Kidney (tissue), 14 donors: Measurements from ENCODE around the gene CCDC9B. TPM values are rescaled to one million over a fixed set of nuclear protein-coding genes. Genes with fewer than 3 reads are reported as not detected.
A peak's percentile ranks its signal among the peaks of the same experiment; 100 is the strongest.

Experiments used
- DNase-seq, 5 donors: peaks; one replicate each; pipeline ENCODE4 v3.0.0-alpha.2; 2013 to 2020
- FAIRE-seq: peaks from 2 replicates; lab custom pipeline; 2012; peaks lifted over from hg19 to GRCh38; lab: Jason Lieb, UNC
- H3K27ac ChIP-seq, 2 donors: one replicate each; pipeline ENCODE4 v1.7.0; 2013; ENCODE audit warnings: low read depth in 2 of 2, low read length in 2 of 2, inconsistent platforms in 1 of 2
- H3K27me3 ChIP-seq: one replicate; pipeline ENCODE4 v1.7.1; 2013; ENCODE audit warnings: low read length, inconsistent platforms; ENCODE audit not compliant: control insufficient read depth, insufficient read depth
- H3K36me3 ChIP-seq, 3 donors: one replicate each; pipeline versions ENCODE4 v1.7.0 to v1.7.1; 2013; ENCODE audit warnings: low read length in 3 of 3, control low read depth in 1 of 3, inconsistent platforms in 1 of 3; ENCODE audit not compliant: insufficient read depth in 3 of 3, control insufficient read depth in 2 of 3
- H3K4me1 ChIP-seq, 3 donors: one replicate each; pipeline versions ENCODE4 v1.7.0 to v1.7.1; 2013; ENCODE audit warnings: low read length in 3 of 3, inconsistent platforms in 1 of 3, low read depth in 1 of 3; ENCODE audit not compliant: control insufficient read depth in 2 of 3, insufficient read depth in 2 of 3
- H3K4me3 ChIP-seq, 3 donors: one replicate each; pipeline versions ENCODE4 v1.7.0 to v1.8.1; 2013; ENCODE audit warnings: low read length in 3 of 3, control low read depth in 1 of 3, inconsistent platforms in 1 of 3
- H3K9ac ChIP-seq, 3 donors: one replicate each; pipeline versions ENCODE4 v1.7.0 to v1.7.1; 2013; ENCODE audit warnings: low read length in 3 of 3, control low read depth in 1 of 3, inconsistent platforms in 1 of 3
- H3K9me3 ChIP-seq, 3 donors: one replicate each; pipeline versions ENCODE4 v1.7.0 to v1.7.1; 2013; ENCODE audit warnings: low read length in 3 of 3, control low read depth in 1 of 3, inconsistent platforms in 1 of 3; ENCODE audit not compliant: control insufficient read depth in 2 of 3, insufficient read depth in 1 of 3
- intact Hi-C: fragments of 100-400 bp; cut with DNase I; formaldehyde crosslinking; loops from one replicate; pipeline ENCODE4 v1.11.1; 2022
- polyA plus RNA-seq: library from polyadenylated mRNA; stranded (reverse); fragments of 350-450 nt; fragmentation: Illumina TruSeq; extraction: RNeasy Lipid Tissue Mini Kit (QIAGEN cat#74804); gene quantifications from one replicate; pipeline ENCODE4 v1.2.3, GENCODE V29; 2014; ENCODE audit warnings: low read depth, low replicate concordance; ENCODE audit not compliant: insufficient read depth
- total RNA-seq: library from RNA; stranded (reverse); fragmentation: NEBNext Ultra II Directional; extraction: Animal tissue kit (Norgen Biotek cat#: 25700); gene quantifications from one replicate; pipeline ENCODE4 v1.2.1, GENCODE V29; 2021
- TF ChIP-seq, protein P1 (sequence below): IDR thresholded peaks from 3 replicates; pipeline ENCODE4 v1.5.1; 2012; ENCODE audit warnings: mild to moderate bottlenecking, moderate library complexity, borderline replicate concordance; ENCODE audit not compliant: insufficient read depth; ENCODE audit errors: extremely low read depth
- donor health status: control.
- donor health status: control.
- donor health status: control.
- donor health status: control.
- donor health status: control.
- donor health status: DM: yes; HTN: yes; CAD: no.
- donor health status: Normal renal cell carcinoma (clear cell type).

CCDC9B gene
- total and polyA plus RNA-seq, 2 donors from 2014 or later, result 4.7 to 60.0 TPM

DNA sequence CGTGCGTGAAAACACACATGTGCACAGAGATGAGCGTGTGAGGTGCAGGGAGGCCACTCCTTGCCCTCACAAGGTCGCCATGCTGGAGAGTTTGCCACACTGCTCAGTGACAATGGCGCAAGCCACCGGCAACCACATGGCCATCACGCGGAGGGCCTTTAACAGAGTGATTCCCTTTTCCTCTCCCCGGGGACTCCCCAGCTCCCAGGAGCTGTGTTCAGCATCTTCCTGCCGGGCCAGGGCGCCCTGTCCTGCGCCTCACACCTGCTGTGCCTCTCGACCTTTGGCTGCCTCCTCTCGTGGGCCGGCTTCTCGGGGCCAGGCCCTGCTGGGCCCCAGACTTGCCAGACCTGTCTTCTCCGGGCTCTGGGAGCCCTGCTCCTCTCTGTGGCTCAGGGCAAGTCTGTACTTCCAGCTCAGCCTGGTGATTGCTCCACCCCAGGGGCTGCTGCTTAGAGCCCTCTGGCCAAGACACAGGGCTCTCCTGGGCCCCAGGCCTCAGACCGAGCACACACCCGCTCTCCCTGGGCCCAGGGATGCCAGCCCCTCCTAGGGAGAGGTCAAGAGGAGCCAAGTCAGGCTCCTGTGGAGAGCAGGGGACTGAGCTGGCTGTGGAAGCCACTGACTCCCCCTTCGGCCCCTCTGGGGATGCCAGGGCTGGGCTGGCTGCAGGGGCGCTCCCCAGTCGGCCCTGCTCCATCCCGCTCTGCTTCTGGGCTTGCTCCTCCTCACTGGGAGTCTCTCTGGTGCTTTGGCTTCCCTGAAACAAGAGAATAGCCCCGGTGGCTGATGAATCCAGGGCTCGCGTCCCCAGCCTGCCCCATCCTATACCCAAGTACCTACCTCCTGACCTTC, 5.6 kb downstream of the CCDC9B start:
- TF ChIP-seq, protein P1, sequence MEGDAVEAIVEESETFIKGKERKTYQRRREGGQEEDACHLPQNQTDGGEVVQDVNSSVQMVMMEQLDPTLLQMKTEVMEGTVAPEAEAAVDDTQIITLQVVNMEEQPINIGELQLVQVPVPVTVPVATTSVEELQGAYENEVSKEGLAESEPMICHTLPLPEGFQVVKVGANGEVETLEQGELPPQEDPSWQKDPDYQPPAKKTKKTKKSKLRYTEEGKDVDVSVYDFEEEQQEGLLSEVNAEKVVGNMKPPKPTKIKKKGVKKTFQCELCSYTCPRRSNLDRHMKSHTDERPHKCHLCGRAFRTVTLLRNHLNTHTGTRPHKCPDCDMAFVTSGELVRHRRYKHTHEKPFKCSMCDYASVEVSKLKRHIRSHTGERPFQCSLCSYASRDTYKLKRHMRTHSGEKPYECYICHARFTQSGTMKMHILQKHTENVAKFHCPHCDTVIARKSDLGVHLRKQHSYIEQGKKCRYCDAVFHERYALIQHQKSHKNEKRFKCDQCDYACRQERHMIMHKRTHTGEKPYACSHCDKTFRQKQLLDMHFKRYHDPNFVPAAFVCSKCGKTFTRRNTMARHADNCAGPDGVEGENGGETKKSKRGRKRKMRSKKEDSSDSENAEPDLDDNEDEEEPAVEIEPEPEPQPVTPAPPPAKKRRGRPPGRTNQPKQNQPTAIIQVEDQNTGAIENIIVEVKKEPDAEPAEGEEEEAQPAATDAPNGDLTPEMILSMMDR, result no peak
- no peak overlapping the region for H3K4me3 ChIP-seq
- no peaks in the 10 kb centered on the region for H3K36me3 ChIP-seq
- DNase-seq (peak in 1 of 5 donors; percentile 68), FAIRE-seq (no peak)
- H3K9me3 ChIP-seq, result no peaks in the 10 kb centered on the region
- H3K27me3 ChIP-seq, result no peaks in the 10 kb centered on the region
- intact Hi-C loops, result no loop called here
- H3K27ac ChIP-seq, result peak overlapping the region in 1 of 2 donors; percentile 49
- no peak overlapping the region for H3K9ac ChIP-seq
- peaks cover 0 to 35% (median 14%) of the 10 kb centered on the region in 3 donors for H3K4me1 ChIP-seq

DNA sequence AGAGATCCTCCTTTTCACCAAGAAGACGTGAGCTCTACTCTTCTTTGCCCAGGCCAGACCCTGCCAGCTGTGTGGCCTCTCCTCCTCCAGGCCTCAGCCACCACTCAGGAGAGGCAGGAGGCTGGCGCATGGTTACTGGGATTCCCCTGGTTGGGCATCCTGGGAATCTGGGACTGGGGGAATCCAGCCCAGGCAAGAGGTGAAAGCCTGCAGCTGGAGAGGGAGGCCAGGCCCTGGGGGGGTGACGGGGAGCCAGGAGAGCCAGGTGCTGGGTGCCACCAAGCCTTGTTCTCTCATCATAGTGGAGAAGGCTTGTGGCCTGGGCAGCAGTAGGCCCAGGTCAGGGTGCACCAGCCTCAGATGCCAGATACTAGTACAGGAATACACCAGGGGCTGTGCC, 6.2 kb downstream of the CCDC9B start:
- peaks cover 0 to 31% (median 10%) of the 10 kb centered on the region in 3 donors for H3K4me1 ChIP-seq
- no peak overlapping the region for H3K4me3 ChIP-seq
- peak in 1 of 5 donors; percentile 68 for DNase-seq
- FAIRE-seq, result no peak
- H3K27ac ChIP-seq, result peak overlapping the region; percentile 49 to 74
- TF ChIP-seq, protein P1, result no peak
- intact Hi-C loops, result no loop called here
- no peaks in the 10 kb centered on the region for H3K9me3 ChIP-seq
- H3K9ac ChIP-seq, result no peak overlapping the region
- no peaks in the 10 kb centered on the region for H3K36me3 ChIP-seq
- no peaks in the 10 kb centered on the region for H3K27me3 ChIP-seq

DNA sequence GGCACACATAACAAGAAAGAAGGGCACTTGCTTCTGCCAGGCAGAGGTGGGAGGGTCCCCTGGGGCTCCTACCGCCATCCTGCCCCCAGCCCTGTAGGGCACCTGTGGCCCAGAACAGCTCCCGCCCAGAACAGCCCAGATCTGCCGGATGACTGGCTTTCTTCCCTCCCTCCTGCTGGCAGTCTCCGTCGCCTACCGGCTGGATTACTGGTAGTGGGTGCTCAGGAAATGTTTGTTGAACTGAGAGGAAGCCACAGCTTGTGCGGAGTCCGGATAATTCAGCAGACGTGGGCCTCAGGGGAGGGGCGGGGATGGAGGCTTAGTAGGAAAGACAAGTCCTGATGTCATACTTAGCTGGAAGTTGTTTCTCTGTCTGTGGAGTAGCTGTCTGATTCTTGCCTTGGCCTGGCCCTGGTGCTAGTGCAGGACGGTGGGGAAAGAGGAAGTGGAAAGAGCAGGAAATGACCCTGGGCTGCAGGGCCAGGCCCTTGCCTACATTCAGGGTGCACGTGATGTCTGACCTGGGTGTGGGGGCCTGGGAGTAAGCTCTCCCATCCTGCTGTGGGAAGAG, 6.7 kb downstream of the CCDC9B start:
- Histone ChIP-seq H3K27ac (peak overlapping the region; percentile 49 to 74), H3K9me3 (no peaks in the 10 kb centered on the region), H3K4me1 (peaks cover 0 to 26% (median 5%) of the 10 kb centered on the region in 3 donors), H3K9ac (peak overlapping the region in 1 of 3 donors; percentile 29), H3K27me3 (no peaks in the 10 kb centered on the region), H3K36me3 (no peaks in the 10 kb centered on the region), H3K4me3 (peak overlapping the region in 1 of 3 donors; percentile 3)
- DNase-seq (peak; percentile 46 to 87 (median 57)), FAIRE-seq (no peak)
- intact Hi-C loops, result no loop called here
- TF ChIP-seq, protein P1, result no peak
